SK-N-DZ (cell line): ENCODE measurements around the gene LRRC25.
"Not testable (repeated sequence)": the region's sequence is repeated elsewhere in the genome, so short reads cannot be mapped to it uniquely, and the experiment has no call there.

Experiments used
- DNase-seq: peaks from one replicate; pipeline ENCODE4 v3.0.0-alpha.2; 2015; ENCODE audit warnings: low spot score

Gene LRRC25

DNA sequence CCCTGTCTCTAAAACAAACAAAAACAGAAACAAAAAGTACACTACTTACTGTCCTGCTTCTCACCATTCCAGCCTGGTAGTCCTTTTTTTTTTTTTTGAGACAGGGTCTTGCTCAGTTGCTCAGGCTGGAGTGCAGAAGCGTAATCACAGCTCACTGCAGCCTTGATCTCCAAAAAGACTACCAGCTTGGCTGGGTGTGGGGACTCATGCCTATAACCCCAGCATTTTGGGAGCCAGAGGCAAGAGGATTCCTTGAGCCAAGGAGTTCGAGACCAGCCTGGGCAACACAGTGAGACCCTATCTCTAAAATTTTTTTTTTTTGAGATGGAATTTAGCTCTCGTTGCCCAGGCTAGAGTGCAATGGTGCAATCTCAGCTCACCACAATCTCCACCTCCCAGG is 16.6 kb downstream of the LRRC25 start:
- DNase-seq = no peak

DNA sequence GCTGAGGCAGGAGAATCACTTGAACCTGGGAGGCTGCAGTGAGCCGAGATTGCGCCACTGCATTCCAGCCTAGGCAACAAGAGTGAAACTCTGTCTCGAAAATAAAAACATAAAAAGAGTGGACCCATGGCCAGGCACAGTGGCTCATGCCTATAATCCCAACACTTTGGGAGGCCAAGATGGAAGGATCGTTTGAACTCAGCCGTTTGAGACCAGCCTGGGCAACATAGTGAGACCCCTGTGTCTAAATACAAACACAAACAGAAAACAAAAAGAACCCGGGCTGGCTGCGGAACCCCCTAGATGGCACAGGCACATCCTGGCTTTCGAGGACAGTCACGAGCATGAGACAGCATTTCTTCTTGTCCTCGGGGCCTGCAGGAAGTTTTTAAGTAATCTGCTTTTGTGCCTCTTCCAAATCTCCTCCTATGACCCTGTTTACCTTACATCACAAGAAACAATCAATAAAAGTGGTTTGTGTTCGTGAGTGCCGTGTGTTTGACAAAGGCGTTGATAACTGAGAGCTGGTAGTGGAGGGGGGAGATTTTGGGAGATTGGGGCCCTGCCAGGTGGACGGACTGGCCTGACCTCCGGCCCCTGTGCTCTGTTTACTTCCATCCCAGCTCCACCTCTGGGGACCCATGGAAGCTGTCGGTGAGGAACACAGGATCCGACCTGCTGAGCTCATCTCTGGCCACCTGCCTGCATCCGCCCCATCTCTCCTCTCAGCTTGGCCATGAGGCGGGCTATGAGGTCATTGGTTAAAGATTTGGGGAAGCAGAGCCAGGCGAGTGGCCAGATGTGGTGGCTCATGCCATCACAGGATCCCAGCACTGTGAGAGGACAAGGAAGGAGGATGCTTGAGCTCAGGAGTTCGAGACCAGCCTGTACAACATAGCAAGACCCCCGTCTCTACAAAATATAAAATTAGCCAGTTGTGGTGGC is 17.3 kb downstream of the LRRC25 start:
- no peak for DNase-seq

DNA sequence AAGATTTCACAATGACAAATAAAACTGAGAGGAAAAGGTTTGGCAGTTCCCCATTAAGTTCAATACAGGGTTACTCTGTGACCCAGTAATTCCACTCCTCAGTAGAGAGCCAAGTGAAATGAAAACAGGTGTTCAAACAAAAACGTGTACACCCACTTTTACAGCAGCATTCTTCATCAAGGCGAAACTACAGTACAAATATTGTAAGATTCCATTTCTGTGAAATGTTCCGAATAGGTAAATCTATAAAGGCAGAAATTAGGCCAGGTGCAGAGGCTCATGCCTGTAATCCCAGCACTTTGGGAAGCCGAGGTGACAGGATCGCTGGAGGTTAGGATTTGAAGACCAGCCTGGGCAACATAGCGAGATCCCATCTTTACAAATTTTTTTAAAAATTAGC is 20.4 kb downstream of the LRRC25 start:
- DNase-seq = no peak

DNA sequence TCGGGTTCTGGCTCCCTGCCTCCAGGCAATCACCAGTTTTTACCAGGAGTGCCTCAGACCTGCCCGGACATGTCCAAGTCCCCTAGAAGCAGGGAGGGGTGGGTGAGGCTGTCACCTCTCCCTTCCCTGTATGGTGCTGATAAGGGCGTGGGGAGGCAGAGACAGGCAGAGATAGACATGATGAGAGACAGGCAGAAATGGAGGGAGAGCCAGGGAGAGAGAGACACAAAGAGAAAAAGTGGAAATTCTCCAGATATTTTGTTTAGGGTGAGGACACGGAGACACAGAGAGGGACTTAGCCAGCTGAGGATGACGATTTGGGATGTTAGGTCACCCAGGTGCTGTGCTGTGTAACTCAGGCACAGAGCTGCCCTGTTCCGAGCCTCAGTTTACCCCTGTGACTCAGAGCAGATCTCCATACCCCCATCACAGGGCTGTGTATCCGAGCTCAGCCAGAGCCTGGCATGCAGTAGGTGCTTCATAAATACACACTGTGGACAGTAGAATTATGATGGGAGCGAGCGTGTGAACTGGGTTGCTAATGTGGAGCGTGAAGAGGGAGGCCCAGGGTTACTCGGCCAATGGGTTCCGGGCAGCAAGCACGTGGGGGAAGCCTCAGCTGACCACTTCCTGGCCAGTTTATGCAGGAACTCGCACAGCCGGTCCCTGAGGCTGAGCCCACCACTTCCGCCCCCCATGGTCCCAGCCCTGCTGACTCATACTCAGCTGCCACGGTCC is 23.4 kb downstream of the LRRC25 start:
- peak; percentile 36 for DNase-seq

GRCh38 chr19:18373407-18373891 is 24.0 kb downstream of the LRRC25 start:
- no peak for DNase-seq

- no peak for DNase-seq
Observed at GRCh38 chr19:18368504-18369222, 28.8 kb downstream of the LRRC25 start.

DNA sequence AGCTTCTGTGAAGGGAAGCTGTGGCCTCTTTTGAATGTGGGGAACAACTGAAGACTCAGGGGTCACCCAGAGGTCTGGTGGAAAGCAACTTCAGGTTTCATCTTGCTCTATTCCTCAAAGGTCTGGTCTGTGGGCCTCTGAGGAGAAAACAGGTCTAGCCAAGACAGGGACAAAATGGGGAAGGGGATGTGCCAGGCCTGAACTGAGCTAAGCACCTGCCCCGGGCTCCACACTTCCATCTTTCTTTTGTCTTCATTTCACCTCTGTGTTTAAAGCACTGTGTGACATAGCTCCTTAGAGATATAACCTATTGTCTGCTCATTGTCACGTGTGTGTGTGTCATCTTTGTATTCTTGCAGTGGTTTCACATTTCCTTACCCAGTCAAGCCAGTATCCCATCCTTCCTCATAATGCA is 31.4 kb downstream of the LRRC25 start:
- DNase-seq = no peak

DNA sequence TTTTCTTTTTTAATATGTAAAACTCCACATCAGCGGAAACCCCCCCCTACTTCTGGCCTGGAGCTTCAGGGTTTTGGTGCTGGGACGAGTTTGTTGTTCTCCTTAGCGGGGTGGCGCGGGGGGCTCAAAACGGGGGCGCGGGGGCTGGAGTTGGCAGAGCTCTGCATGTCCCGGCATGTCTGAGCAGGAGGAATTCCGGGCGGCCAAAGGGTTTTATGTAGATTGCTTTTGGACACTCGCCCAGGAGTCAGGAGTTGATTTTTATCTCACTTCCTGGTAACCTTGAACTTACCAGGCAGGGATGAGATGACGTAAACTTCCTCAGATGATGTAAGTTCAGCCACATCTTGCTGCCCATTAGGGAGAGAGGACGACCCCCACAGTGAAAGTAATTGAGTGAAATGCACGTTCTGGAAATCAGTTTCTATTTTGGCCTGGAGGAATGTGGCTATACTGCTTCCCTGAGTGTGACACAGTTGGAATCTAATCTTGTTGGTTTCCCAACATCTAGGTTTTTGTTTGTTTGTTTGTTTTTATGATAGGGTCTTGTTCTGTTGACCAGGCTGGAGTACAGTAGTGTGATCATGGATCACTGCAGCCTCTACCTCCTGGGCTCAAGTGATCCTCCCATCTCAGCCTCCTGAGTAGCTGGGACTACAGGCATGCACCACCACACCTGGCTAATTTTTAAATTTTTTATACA is 32.4 kb downstream of the LRRC25 start:
- peak; percentile 60 for DNase-seq

DNA sequence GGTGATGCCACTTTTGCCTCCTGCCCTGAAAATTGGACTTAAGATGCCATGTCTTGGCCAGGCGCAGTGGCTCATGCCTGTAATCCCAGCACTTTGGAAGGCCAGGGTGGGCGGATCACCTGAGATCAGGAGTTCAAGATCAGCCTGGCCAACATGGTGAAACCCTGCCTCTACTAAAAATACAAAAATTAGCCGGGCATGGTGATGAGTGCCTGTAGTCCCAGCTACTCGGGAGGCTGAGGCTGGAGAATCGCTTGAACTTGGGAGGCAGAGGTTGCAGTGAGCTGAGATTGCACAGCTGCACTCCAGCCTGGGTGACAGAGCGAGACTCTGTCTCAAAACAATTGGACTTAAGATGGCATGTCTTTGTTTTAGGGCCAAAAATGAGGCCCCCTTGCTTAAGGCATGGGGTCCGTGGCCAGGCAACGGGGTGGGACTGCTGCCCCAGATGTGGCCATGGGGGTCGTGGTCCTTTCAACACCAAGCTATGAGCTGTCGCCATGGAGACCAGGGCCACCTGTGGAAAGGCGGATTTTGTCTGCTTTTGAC is 33.1 kb downstream of the LRRC25 start:
- not testable (repeated sequence) for DNase-seq

DNA sequence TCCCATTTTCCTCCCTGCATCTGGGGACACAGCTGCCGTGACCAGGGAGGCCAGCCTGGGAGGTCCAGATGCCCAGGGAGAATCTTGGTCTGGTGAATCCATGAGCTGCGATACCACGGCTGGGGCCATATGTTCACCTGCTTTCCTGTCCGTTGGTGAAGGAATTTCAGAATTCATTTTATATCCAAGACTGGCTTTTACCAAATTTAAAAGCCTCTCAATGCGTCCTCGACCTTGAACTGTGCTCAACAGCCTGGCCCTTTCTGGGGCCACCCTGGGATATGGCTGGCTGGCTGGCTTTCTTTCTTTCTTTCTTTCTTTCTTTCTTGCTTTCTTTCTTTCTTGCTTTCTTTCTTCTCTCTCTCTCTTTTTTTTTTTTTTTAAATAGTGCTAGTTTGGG is 33.6 kb downstream of the LRRC25 start:
- no peak for DNase-seq

GRCh38 chr19:18362934-18363542 is 34.4 kb downstream of the LRRC25 start:
- no peak for DNase-seq

GRCh38 chr19:18361646-18362045 is 35.8 kb downstream of the LRRC25 start:
- no peak for DNase-seq

DNA sequence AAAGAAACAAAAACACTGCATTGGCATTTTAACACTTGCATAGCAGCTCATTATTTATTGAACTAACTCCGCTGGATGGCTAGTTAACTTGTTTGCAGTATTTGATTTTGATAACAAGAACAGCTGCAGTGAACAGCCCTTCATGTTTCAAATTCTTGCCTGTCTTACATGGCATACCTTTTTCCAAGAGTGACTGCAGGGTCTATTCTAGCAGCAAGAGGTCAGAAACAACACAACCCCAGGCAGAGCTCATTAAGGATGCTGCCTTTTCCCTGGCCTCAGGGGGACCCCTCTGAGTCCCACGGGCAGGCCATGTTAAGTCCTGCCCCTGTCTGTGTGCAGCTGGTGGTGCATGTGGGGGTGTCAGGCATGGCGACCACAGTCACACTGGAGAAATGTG is 40.4 kb downstream of the LRRC25 start:
- DNase-seq = no peak

DNA sequence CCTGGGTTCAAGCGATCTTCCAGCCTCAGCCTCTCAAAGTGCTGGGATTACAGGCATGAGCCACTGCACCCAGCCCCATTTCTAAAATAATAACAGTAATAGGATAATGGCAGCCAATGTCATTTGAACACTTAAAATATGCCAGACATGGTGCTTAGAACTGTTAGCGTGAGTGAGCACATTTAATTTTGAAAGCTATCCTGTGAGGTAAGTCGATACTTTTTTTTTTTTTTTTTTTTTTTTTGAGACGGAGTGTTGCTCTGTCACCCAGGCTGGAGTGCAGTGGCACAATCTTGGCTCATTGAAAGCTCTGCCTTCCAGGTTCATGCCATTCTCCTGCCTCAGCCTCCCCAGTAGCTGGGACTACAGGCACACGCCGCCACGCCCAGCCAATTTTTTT is 42.7 kb downstream of the LRRC25 start:
- DNase-seq = not testable (repeated sequence)

- DNase-seq = no peak
Observed at GRCh38 chr19:18353378-18354005, 43.9 kb downstream of the LRRC25 start.

- no peak for DNase-seq
Observed at GRCh38 chr19:18351544-18351943, 45.9 kb downstream of the LRRC25 start.

DNA sequence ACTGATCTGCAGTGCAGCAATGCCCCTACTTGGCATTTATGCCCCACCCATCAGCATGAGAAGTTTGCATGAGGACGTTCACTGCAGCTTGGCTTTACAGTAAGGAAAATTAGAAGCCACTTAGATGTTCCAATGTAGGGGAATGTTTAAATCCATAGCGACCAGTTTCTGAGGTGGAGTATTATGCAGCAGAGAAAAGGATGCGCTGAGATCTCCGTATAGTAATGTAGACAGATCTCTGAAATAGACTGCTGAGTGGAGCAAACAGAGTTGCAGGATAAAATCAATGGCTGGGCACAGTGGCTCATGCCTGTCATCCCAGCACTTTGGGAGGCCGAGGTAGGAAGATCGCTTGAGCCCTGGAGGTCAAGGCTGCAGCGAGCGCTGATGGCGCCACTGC is 46.9 kb downstream of the LRRC25 start:
- DNase-seq = no peak

DNA sequence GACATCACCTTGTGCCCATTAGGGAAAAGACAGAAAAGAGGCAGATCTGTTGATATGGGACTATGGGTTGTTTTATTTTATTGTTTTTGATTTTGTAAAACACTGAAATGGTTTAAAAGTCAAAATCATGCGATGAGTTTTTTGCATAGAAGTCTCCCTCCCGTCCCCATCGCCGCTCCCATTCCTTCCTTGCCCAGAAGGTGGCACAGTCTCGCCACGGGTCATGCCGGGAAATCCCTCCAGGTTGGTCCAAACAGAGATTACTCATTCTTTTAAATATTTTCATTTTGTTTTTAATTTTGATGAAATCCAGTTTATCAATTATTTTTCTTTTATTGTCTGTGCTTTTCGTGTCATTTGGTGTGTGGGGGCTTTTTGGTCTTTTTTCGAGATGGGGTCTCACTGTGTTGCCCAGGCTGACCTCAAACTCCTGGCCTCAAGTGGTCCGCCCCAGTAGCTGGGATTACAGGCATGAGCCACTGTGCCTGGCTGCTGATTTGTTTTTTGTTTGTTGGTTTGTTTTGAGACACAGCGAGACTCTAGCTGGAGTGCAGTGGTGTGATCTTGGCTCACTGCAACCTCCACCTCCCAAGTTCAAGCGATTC is 47.8 kb downstream of the LRRC25 start:
- DNase-seq = no peak

DNA sequence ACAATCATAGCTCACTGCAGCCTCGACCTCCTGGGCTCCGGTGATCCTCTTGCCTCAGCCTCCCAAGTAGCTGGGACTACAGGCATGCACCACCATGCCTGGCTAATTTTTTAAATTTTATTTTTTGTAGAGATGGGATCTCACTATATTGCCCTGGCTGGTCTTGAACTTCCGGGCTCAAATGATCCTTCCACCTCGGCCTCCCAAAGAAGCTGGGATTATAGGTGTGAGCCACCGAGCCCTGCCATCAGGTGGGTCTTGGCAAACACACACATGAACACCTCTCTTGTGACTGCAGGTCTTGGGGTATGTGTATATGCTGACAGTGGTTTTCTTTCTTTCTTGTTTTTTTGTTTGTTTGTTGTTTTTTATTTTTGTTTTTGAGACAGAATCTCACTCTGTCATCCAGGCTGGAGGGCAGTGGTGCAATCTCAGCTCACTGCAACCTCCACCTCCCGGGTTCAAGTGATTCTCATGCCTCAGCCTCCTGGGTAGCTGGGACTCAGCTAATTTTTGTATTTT is 48.5 kb downstream of the LRRC25 start:
- DNase-seq = not testable (repeated sequence)
